Muscle layer of duodenum (tissue), 2 donors: ENCODE measurements around the gene TJAP1.
"Not testable (repeated sequence)": the region's sequence is repeated elsewhere in the genome, so short reads cannot be mapped to it uniquely, and the experiment has no call there.

Experiments
- H3K27ac ChIP-seq: one replicate; pipeline ENCODE4 v1.7.0; 2013; ENCODE audit warnings: mild to moderate bottlenecking, low read length
- H3K27me3 ChIP-seq: one replicate; pipeline ENCODE4 v1.7.0; 2013; ENCODE audit warnings: low read depth, mild to moderate bottlenecking, control low read depth, low read length
- H3K36me3 ChIP-seq, 2 donors: one replicate each; pipeline ENCODE4 v1.7.0; 2013; ENCODE audit warnings: low read length in 2 of 2, control low read depth in 1 of 2, mild to moderate bottlenecking in 1 of 2; ENCODE audit not compliant: insufficient read depth in 2 of 2, control insufficient read depth in 1 of 2
- H3K4me1 ChIP-seq, 2 donors: one replicate each; pipeline ENCODE4 v1.7.0; 2013; ENCODE audit warnings: low read length in 2 of 2, mild to moderate bottlenecking in 2 of 2, control low read depth in 1 of 2, moderate library complexity in 1 of 2; ENCODE audit not compliant: insufficient read depth in 2 of 2, control insufficient read depth in 1 of 2
- H3K4me3 ChIP-seq, 2 donors: one replicate each; pipeline ENCODE4 v1.7.0; 2013; ENCODE audit warnings: low read length in 2 of 2, low read depth in 1 of 2, mild to moderate bottlenecking in 1 of 2
- H3K9me3 ChIP-seq, 2 donors: one replicate each; pipeline ENCODE4 v1.7.0; 2013; ENCODE audit warnings: low read length in 2 of 2, control low read depth in 1 of 2, mild to moderate bottlenecking in 1 of 2; ENCODE audit not compliant: control insufficient read depth in 1 of 2
- donor health status: healthy.

Gene TJAP1

DNA sequence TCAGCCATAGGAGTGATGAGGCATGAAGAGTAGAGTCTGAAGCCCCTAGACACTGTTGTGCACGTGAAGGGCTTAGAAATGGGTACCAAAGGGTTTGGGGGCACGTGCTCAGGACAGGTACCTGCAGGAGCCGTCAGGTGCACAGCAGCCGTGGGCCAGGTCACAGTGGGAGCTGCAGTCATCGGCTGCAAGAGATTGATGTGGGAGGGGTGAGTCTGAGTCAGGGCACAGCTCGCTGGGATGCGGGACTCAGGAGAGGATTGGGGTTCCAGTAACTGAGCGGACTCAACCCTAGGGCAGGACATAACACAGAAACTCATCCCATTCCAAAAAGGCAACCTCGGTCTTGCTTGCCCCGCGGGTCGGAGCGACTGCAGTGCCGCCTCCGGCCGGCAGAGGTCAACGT lies 23.1 kb upstream of the TJAP1 start:
- Histone ChIP-seq H3K27ac (no peak overlapping the region), H3K4me1 (peaks cover 0 to 12% of the 10 kb centered on the region in 2 donors), H3K9me3 (no peaks in the 10 kb centered on the region), H3K27me3 (peaks cover 5% of the 10 kb centered on the region), H3K4me3 (peak overlapping the region; percentile 33 to 70), H3K36me3 (peaks cover 12 to 30% of the 10 kb centered on the region in 2 donors)

DNA sequence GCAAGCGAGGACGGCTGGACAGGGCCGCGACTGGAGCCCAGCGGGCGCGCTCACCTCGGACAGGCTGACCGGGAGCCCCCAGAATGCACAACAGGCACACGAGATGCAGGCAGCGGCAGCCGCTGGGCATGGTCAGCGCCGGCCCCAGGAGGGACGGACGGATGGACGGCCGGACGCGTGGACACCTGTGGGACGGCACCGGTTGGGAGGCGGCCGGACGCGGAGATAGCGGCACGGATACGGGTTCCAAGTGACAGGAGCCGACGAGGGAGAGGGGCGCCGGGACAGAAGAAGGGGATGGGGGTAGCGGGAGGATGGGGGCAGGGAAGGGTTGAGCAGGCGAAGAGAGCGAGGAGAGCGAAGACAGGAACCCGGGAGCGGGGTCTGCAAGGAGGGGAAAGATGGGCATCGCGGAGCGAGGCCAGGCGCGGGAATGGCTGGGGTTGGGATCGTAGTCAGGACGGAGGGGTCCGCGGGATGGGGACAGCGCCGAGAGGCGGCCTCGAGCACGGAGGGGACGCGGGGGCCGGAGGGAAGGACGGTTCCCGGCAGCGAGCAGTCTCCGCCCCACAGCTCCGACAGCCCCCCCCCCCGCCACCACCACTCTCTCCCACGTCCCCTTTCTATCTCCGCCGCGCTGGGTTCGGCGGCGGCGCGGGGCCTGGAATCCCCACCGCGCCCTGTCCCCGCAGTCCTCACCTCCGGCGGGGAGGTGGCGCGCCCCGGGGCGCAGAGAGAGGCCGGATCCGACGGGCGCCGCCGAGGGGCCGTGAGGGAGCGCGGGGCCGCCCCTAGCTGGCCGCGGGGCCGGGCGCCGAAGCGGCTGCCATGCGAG lies 22.5 kb upstream of the TJAP1 start:
- peaks cover 0 to 12% of the 10 kb centered on the region in 2 donors for H3K4me1 ChIP-seq
- peaks cover 5% of the 10 kb centered on the region for H3K27me3 ChIP-seq
- no peak overlapping the region for H3K27ac ChIP-seq
- H3K36me3 ChIP-seq, result peaks cover 9 to 24% of the 10 kb centered on the region in 2 donors
- H3K9me3 ChIP-seq, result no peaks in the 10 kb centered on the region
- peak overlapping the region; percentile 33 to 70 for H3K4me3 ChIP-seq

DNA sequence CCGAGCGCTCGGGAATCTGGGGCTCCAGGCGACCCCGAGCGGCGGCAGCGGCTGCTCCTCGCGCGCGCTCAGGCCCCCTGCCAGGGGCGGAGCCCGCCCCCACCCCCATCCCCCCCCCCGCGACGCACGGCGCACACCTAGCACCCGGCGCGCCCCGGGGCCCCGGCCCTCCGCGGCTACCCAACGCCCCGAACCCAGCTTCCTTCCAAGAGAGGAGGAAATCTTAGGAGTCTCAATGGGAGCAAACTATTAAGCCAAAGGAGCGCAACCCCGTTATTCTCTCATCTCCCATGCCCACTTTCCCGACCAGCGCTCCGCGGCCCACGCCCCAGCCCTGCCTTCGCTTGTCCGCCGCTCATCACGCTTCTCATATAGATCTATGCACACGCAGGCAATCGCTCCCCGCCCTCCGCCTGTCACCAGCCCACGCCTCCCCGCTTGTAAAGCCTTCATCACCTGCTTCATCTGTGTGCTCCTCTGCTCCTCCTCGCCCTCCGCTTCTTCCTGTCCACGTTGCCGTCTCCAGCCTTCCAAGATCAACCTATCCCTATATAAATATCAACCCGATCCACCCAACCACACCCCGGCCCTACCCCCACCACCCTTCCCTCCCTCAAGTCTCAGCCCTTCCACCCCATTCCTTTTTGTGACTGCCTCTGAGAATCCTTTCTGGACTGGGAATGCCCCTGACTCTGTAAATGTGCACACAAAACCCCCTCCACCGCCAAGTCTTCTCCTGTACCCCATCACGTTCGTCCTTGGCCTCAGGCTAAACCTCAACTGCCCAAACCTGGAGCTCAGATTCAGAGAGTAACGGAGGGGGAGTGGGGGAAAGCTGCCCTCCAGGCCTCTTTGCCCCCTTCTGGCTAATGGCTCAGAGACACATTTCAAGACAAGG lies 21.6 kb upstream of the TJAP1 start, which contains the start of gene DLK2:
Gene DLK2 (minus strand): TSS at position 18 of the 898 bp plus-strand sequence. CDS start 723 bp downstream, outside the sequence.
- no peak within 1 kb of the TSS for H3K27ac ChIP-seq
- H3K4me3 ChIP-seq, result peak within 1 kb of the TSS; percentile 33 to 70
- peaks cover 5% of the 10 kb centered on the region for H3K27me3 ChIP-seq
- no peaks in the 10 kb centered on the region for H3K9me3 ChIP-seq
- peaks cover 9 to 15% of the 10 kb centered on the region in 2 donors for H3K36me3 ChIP-seq
- peaks cover 0 to 12% of the 10 kb centered on the region in 2 donors for H3K4me1 ChIP-seq

DNA sequence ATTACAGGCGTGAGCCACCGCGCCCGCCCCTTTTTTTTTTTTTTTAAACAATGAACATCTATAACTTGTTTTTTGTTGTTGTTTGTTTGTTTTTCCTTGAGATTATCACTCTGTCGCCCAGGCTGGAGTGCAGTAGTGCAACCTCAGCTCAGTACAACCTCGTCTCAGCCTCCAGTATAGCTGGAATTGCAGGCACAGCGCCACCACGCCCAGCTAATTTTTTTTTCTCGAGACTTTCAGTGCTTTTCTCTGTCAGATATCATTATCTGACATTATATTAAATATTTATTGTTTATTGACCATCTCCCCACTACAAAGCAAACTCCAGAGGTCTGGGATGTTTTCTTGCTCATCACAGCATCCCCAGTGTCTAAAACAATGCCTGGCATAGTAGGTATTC lies 19.7 kb upstream of the TJAP1 start:
- Histone ChIP-seq H3K4me3 (no peak overlapping the region), H3K36me3 (peaks cover 3 to 7% of the 10 kb centered on the region in 2 donors), H3K27ac (no peak overlapping the region), H3K4me1 (peaks cover 0 to 12% of the 10 kb centered on the region in 2 donors), H3K27me3 (peaks cover 5% of the 10 kb centered on the region), H3K9me3 (no peaks in the 10 kb centered on the region)

DNA sequence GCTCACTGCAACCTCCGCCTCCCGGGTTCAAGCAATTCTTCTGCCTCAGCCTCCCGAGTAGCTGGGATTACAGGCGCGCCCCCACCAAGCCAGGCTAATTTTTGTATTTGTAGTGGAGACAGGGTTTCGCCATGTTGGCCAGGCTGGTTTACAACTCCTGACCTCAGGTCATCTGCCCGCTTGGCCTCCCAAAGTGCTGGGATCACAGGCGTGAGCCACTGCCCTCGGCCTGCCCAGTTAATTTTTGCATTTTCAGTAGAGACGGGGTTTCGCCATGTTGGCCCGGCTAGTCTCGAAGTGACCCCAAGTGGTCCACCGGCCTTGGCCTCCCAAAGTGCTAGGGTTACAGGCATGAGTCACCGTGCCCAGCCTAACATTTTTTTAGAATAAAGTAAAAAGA lies 19.2 kb upstream of the TJAP1 start:
- H3K27ac ChIP-seq, H3K4me3 ChIP-seq, H3K36me3 ChIP-seq, H3K27me3 ChIP-seq, H3K9me3 ChIP-seq: not testable (repeated sequence)
- peaks cover 0 to 12% of the 10 kb centered on the region in 2 donors for H3K4me1 ChIP-seq

DNA sequence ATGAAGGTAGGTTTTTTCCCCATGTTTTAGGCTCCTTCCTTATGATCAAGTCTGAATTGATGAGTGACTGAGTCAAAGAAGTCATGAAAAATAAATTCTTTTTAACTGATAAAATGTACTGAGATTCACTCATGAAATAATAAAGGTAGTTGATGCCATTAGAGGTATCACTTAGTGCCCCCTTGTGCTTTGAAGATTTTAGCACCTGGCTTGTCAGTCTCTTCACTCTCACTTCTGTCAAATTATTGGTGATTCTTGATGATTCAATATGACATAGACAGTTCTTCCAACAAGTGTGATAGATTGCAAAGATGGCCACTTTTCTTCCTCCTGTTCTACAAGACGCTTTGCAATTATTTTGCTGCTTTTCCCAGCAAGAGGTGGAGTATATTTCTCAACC lies 17.8 kb upstream of the TJAP1 start:
- Histone ChIP-seq H3K9me3 (no peaks in the 10 kb centered on the region), H3K27ac (no peak overlapping the region), H3K36me3 (no peaks in the 10 kb centered on the region), H3K4me3 (no peak overlapping the region), H3K4me1 (peaks cover 0 to 12% of the 10 kb centered on the region in 2 donors), H3K27me3 (peaks cover 5% of the 10 kb centered on the region)

DNA sequence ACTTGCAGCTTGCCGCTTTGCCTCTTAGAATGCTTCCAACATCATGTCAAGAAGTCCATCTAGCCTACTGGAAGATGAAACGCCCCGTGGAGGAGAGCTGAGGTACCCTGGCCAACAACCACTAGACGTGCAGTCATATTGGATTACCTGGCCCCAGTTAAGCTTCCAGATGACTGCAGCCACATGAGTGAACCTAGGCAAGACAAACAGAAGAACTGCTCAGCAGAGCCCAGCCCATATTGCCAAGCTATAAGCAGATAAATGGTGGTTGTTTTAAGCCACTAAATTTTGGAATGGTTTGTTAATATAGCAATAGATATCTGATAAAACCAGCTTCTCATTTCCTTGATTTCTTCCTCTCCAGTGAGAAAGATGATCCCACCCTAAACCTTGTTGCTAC lies 17.3 kb upstream of the TJAP1 start:
- H3K9me3 ChIP-seq, result no peaks in the 10 kb centered on the region
- no peak overlapping the region for H3K4me3 ChIP-seq
- peaks cover 5% of the 10 kb centered on the region for H3K27me3 ChIP-seq
- no peak overlapping the region for H3K27ac ChIP-seq
- no peaks in the 10 kb centered on the region for H3K36me3 ChIP-seq
- H3K4me1 ChIP-seq, result peaks cover 0 to 8% of the 10 kb centered on the region in 2 donors

DNA sequence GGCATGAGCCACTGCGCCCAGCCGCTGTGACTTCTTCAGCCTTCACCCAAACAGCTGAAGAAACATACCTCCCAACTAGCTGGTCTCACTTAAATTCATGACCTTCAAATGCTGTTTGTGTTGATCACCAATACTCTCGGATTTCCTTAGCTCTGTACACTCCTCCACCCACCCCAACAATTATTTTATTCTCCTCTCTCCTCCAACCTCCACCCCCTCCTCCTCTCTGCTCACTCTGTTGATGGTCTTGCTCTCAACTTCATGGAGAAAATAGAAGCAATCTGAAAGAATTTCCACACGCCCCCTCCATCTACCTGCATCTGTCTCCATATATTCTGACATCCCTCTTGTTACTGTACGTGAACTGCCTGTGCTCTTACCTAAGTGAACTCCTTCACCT lies 15.4 kb upstream of the TJAP1 start:
- no peaks in the 10 kb centered on the region for H3K36me3 ChIP-seq
- no peak overlapping the region for H3K4me3 ChIP-seq
- H3K27me3 ChIP-seq, result peaks cover 2% of the 10 kb centered on the region
- H3K4me1 ChIP-seq, result no peaks in the 10 kb centered on the region
- no peaks in the 10 kb centered on the region for H3K9me3 ChIP-seq
- no peak overlapping the region for H3K27ac ChIP-seq

DNA sequence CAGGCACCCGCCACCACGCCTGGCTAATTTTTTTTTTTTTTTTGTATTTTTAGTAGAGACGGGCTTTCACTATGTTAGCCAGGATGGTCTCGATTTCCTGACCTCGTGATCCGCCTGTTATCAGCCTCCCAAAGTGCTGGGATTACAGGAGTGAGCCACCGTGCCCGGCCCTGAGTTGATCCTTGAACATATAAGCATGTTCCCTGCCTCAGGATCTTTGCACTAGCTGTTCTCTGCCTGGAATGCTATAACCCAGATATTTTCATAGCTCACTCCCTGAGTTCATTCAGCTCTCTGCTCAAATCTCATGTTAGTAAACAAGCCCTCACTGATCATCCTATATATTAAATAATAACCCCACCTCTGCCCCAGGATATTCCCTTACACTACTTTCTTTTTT lies 13.0 kb upstream of the TJAP1 start:
- H3K4me3 ChIP-seq, result no peak overlapping the region
- no peak overlapping the region for H3K27ac ChIP-seq
- no peaks in the 10 kb centered on the region for H3K9me3 ChIP-seq
- no peaks in the 10 kb centered on the region for H3K27me3 ChIP-seq
- no peaks in the 10 kb centered on the region for H3K36me3 ChIP-seq
- H3K4me1 ChIP-seq, result no peaks in the 10 kb centered on the region

DNA sequence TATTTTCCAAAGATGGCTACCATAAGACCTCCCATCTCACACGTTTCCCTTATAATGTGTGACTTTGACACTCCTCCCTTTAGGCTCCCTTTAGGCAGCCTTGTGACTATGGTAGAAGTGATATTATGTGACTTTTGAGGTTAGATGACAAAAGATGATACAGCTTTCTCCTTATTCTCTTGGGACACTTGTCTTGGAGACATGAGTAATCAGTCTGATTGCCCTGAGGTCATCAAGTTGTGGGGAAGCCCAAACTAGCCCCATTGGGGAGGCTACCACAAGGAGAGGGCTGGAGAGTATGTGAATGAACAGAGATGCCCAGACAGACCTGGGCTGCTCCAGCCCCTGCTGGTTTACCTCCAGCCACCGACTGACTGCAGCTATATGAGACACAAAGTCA lies 11.4 kb upstream of the TJAP1 start:
- Histone ChIP-seq H3K9me3 (no peaks in the 10 kb centered on the region), H3K4me3 (no peak overlapping the region), H3K27ac (no peak overlapping the region), H3K36me3 (no peaks in the 10 kb centered on the region), H3K4me1 (no peaks in the 10 kb centered on the region), H3K27me3 (no peaks in the 10 kb centered on the region)

DNA sequence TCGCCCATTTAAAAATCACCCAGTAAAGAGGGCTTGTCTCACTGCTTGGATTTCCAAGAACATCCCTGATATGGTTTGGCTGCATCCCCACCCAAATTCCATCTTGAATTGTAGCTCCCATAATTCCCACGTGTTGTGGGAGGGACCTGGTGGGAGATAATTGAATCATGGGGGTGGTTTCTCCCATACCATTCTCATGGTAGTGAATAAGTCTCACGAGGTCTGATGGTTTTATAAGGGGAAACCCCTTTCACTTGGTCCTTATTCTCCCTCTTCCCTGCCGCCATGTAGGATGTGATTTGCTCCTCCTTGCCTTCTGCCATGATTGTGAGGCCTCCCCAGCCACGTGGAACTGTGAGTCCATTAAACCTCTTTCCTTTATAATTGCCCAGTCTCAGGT lies 10.1 kb upstream of the TJAP1 start:
- not testable (repeated sequence) for H3K4me3 ChIP-seq, H3K36me3 ChIP-seq, H3K27ac ChIP-seq, H3K27me3 ChIP-seq, H3K4me1 ChIP-seq, H3K9me3 ChIP-seq
